ENCODE measurements around the gene SRP14. TPM values are rescaled to one million over a fixed set of nuclear protein-coding genes. Genes with fewer than 3 reads are reported as not detected.
"Not testable (repeated sequence)": the region's sequence is repeated elsewhere in the genome, so short reads cannot be mapped to it uniquely, and the experiment has no call there.

The SRP14 gene
- total RNA-seq, 5 donors from 2014 or later (not counting 1 experiment from before 2014, with no cell fraction given), result 115 to 128 (median 119) TPM

DNA sequence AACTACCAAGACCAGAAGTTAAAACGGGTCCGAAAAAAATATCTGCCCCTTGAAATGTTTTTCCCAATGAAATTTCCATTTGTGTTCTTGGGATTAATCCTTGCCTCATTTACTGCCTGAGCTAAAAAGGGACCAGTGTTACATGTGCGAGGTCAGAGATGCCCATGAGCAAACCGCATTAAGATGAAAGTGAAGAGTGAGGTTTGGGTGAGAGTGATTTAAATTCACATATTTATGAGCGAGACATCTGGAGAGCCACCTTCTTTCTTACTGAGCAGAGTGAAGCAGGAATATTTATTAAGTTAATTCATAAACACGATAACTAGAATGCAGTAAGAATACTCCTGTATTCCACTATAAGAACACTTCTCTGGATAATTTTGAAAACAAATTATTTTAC lies 41.3 kb downstream of the SRP14 start:
- DNase-seq (no peak), ATAC-seq (replicated peaks in 1 of 4) (no peak)
- Mint-ChIP-seq H3K9me3 (no peaks in the 10 kb centered on the region), H3K27ac (no peak overlapping the region), H3K36me3 (peaks cover 55% of the 10 kb centered on the region), H3K4me3 (no peak overlapping the region), H3K27me3 (no peaks in the 10 kb centered on the region), H3K4me1 (no peaks in the 10 kb centered on the region)
- no peaks in the 10 kb centered on the region for H3K4me1 ChIP-seq (ENCODE audit: control insufficient read depth in 1 of 2, extremely low read depth in 1 of 2, insufficient read depth in 2 of 2, low read length in 2 of 2)
- H3K36me3 ChIP-seq (ENCODE audit: control insufficient read depth in 2 of 2, extremely low read depth in 1 of 2, insufficient read depth in 1 of 2, low read length in 1 of 2), result peaks cover 3 to 14% of the 10 kb centered on the region in 2 donors
- POLR2A ChIA-PET, result no interaction called here
- 100% methylated on average over 1 of the region's 6 CpGs for WGBS (ENCODE audit: insufficient coverage)
- no peak overlapping the region for H3K27ac ChIP-seq (ENCODE audit: low read length)
- H3K27me3 ChIP-seq (replicated peaks in 1 of 2; ENCODE audit: control insufficient read depth in 2 of 2, extremely low read depth in 1 of 2, insufficient read depth in 2 of 2, low read length in 1 of 2), result no peaks in the 10 kb centered on the region
- no peak overlapping the region for H3K4me3 ChIP-seq (ENCODE audit: control insufficient read depth in 1 of 2, extremely low read depth in 1 of 2, low read length in 1 of 2)
- CTCF ChIA-PET, result no interaction called here
- no peaks in the 10 kb centered on the region for H3K9me3 ChIP-seq

DNA sequence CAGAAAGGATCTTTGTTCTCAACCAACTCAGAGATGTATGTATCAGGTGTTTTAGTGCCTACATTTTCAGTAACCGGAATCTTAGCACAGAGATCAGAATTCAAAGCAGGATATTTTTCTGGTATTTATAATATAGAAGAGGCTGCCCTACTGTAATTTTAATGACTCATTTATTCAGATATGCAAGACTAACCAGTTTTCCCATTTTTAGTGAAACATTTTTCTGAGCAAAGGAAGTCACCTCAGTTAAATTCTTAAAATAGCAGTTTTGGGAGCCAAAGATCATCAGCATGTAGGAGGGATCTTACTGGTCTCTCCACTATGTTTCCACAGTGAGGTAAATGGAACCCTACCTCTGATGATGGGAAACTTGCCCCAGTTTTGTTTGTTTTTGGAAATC lies 42.0 kb downstream of the SRP14 start:
- Mint-ChIP-seq H3K36me3 (peaks cover 53% of the 10 kb centered on the region), H3K9me3 (no peaks in the 10 kb centered on the region), H3K27ac (no peak overlapping the region), H3K27me3 (no peaks in the 10 kb centered on the region), H3K4me1 (no peaks in the 10 kb centered on the region), H3K4me3 (no peak overlapping the region)
- WGBS (ENCODE audit: insufficient coverage), result no CpG with 5 or more reads among the region's 1 CpG
- ATAC-seq (replicated peaks in 1 of 4), result no peak
- peaks cover 3 to 18% of the 10 kb centered on the region in 2 donors for H3K36me3 ChIP-seq (ENCODE audit: control insufficient read depth in 2 of 2, extremely low read depth in 1 of 2, insufficient read depth in 1 of 2, low read length in 1 of 2)
- no peak overlapping the region for H3K27ac ChIP-seq (ENCODE audit: low read length)
- H3K4me3 ChIP-seq (ENCODE audit: control insufficient read depth in 1 of 2, extremely low read depth in 1 of 2, low read length in 1 of 2), result no peak overlapping the region
- CTCF ChIA-PET, result no interaction called here
- DNase-seq, result no peak
- H3K4me1 ChIP-seq (ENCODE audit: control insufficient read depth in 1 of 2, extremely low read depth in 1 of 2, insufficient read depth in 2 of 2, low read length in 2 of 2), result no peaks in the 10 kb centered on the region
- POLR2A ChIA-PET, result no interaction called here
- no peaks in the 10 kb centered on the region for H3K9me3 ChIP-seq
- no peaks in the 10 kb centered on the region for H3K27me3 ChIP-seq (replicated peaks in 1 of 2; ENCODE audit: control insufficient read depth in 2 of 2, extremely low read depth in 1 of 2, insufficient read depth in 2 of 2, low read length in 1 of 2)

DNA sequence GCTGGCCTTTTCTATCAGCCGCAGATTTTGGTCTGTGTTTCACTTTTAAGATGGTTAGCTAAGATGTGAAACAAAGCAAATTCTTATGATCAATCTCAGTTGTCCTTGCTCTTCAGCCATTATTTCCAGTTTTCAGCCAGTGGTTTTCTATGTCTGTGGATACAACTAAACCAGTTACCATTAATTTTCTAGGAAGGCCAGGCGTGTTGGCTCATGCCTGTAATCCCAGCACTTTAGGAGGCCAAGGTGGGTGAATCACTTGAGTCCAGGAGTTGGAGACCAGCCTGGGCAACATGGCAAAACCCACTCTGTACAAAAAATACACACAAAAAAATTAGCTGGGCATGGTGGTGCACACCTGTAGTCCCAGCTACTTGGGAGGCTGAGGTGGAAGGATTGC lies 42.8 kb downstream of the SRP14 start:
- H3K9me3 Mint-ChIP-seq; H3K27me3 ChIP-seq (replicated peaks in 1 of 2; ENCODE audit: control insufficient read depth in 2 of 2, extremely low read depth in 1 of 2, insufficient read depth in 2 of 2, low read length in 1 of 2); H3K4me3 Mint-ChIP-seq; H3K4me3 ChIP-seq (ENCODE audit: control insufficient read depth in 1 of 2, extremely low read depth in 1 of 2, low read length in 1 of 2); H3K27me3 Mint-ChIP-seq; H3K9me3 ChIP-seq; ATAC-seq (replicated peaks in 1 of 4); H3K27ac ChIP-seq (ENCODE audit: low read length); DNase-seq; POLR2A ChIA-PET; H3K4me1 ChIP-seq (ENCODE audit: control insufficient read depth in 1 of 2, extremely low read depth in 1 of 2, insufficient read depth in 2 of 2, low read length in 2 of 2); CTCF ChIA-PET; H3K4me1 Mint-ChIP-seq; H3K27ac Mint-ChIP-seq: not testable (repeated sequence)
- peaks cover 57% of the 10 kb centered on the region for H3K36me3 Mint-ChIP-seq
- H3K36me3 ChIP-seq (ENCODE audit: control insufficient read depth in 2 of 2, extremely low read depth in 1 of 2, insufficient read depth in 1 of 2, low read length in 1 of 2), result peaks cover 3 to 19% of the 10 kb centered on the region in 2 donors
- WGBS (ENCODE audit: insufficient coverage), result 100% methylated on average over 2 of the region's 2 CpGs

DNA sequence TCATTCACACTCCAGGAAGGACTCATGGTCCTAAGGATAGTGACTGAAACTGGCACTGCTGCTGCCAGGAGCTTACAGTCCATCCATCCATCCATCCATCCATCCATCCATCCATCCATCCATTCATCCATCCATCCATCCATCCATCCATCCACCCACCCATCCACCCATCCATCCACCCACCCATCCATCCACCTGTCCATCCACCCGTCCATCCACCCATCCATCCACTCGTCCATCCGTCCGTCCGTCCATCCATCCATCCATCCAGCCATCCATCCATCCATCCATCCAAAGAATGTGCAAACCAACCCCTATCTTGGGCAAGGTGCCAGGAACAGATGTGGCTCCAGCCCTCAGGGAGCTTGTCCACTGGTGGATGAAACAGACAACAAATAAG lies 46.0 kb downstream of the SRP14 start:
- H3K4me3 ChIP-seq (ENCODE audit: control insufficient read depth in 1 of 2, extremely low read depth in 1 of 2, low read length in 1 of 2); CTCF ChIA-PET; H3K9me3 ChIP-seq; H3K27ac ChIP-seq (ENCODE audit: low read length); H3K4me3 Mint-ChIP-seq; H3K27me3 ChIP-seq (replicated peaks in 1 of 2; ENCODE audit: control insufficient read depth in 2 of 2, extremely low read depth in 1 of 2, insufficient read depth in 2 of 2, low read length in 1 of 2); ATAC-seq (replicated peaks in 1 of 4); DNase-seq; H3K4me1 ChIP-seq (ENCODE audit: control insufficient read depth in 1 of 2, extremely low read depth in 1 of 2, insufficient read depth in 2 of 2, low read length in 2 of 2); H3K27ac Mint-ChIP-seq; H3K4me1 Mint-ChIP-seq; H3K27me3 Mint-ChIP-seq; H3K9me3 Mint-ChIP-seq; POLR2A ChIA-PET: not testable (repeated sequence)
- 96% methylated on average over 5 of the region's 5 CpGs for WGBS (ENCODE audit: insufficient coverage)
- H3K36me3 ChIP-seq (ENCODE audit: control insufficient read depth in 2 of 2, extremely low read depth in 1 of 2, insufficient read depth in 1 of 2, low read length in 1 of 2), result peaks cover 3 to 33% of the 10 kb centered on the region in 2 donors
- H3K36me3 Mint-ChIP-seq, result peaks cover 70% of the 10 kb centered on the region

DNA sequence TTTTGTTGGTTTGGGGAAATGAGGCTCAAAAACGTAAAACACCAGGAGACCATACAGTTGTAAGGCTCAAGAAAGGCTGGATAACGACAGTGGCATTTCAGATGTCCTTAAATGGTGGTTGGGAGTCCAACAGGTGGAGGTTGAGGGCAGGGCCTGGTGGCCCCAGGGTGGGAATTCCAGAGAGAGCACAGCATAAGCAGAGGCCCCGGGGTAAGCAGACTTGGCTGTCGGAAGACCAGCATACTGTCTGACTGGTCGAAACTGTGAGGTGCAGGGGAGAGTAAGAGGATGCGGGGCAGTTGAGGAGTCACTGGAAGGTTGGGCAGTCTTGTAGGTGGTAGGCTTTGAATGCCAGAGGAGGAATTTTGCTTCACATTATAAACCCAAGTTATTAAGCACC lies 48.3 kb downstream of the SRP14 start:
- Histone ChIP-seq H3K9me3 (no peaks in the 10 kb centered on the region), H3K4me3 (ENCODE audit: control insufficient read depth in 1 of 2, extremely low read depth in 1 of 2, low read length in 1 of 2) (no peak overlapping the region), H3K27ac (ENCODE audit: low read length) (no peak overlapping the region), H3K4me1 (ENCODE audit: control insufficient read depth in 1 of 2, extremely low read depth in 1 of 2, insufficient read depth in 2 of 2, low read length in 2 of 2) (no peaks in the 10 kb centered on the region), H3K36me3 (ENCODE audit: control insufficient read depth in 2 of 2, extremely low read depth in 1 of 2, insufficient read depth in 1 of 2, low read length in 1 of 2) (peaks cover 0 to 47% of the 10 kb centered on the region in 2 donors), H3K27me3 (replicated peaks in 1 of 2; ENCODE audit: control insufficient read depth in 2 of 2, extremely low read depth in 1 of 2, insufficient read depth in 2 of 2, low read length in 1 of 2) (no peaks in the 10 kb centered on the region)
- no peaks in the 10 kb centered on the region for H3K27me3 Mint-ChIP-seq
- CTCF ChIA-PET, result no interaction called here
- 61% methylated on average over 2 of the region's 6 CpGs for WGBS (ENCODE audit: insufficient coverage)
- H3K27ac Mint-ChIP-seq, result no peak overlapping the region
- ATAC-seq (replicated peaks in 1 of 4) (no peak), DNase-seq (no peak)
- no peaks in the 10 kb centered on the region for H3K4me1 Mint-ChIP-seq
- H3K9me3 Mint-ChIP-seq, result no peaks in the 10 kb centered on the region
- POLR2A ChIA-PET, result no interaction called here
- no peak overlapping the region for H3K4me3 Mint-ChIP-seq
- H3K36me3 Mint-ChIP-seq, result peaks cover 64% of the 10 kb centered on the region

DNA sequence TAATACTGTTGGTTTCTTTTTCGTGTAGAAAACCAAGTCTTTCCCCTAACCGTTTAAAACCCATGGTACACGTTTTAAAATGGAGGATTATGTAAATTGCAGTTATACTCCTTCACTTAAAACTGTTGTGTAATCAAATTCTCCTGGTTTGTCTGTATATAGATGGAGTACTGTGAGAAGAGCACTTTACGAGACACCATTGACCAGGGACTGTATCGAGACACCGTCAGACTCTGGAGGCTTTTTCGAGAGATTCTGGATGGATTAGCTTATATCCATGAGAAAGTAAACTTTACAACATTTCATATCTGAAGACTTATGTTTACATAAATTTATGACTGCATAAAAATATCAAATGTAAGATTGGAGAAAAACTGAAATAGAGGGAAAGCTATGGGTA lies 51.2 kb downstream of the SRP14 start:
- H3K4me1 ChIP-seq (ENCODE audit: control insufficient read depth in 1 of 2, extremely low read depth in 1 of 2, insufficient read depth in 2 of 2, low read length in 2 of 2), result no peaks in the 10 kb centered on the region
- no peak overlapping the region for H3K27ac Mint-ChIP-seq
- H3K36me3 Mint-ChIP-seq, result peaks cover 68% of the 10 kb centered on the region
- no peak overlapping the region for H3K27ac ChIP-seq (ENCODE audit: low read length)
- ChIA-PET POLR2A (no interaction called here), CTCF (no interaction called here)
- peaks cover 0 to 42% of the 10 kb centered on the region in 2 donors for H3K36me3 ChIP-seq (ENCODE audit: control insufficient read depth in 2 of 2, extremely low read depth in 1 of 2, insufficient read depth in 1 of 2, low read length in 1 of 2)
- ATAC-seq (replicated peaks in 1 of 4) (no peak), DNase-seq (no peak)
- no peaks in the 10 kb centered on the region for H3K4me1 Mint-ChIP-seq
- no peaks in the 10 kb centered on the region for H3K9me3 ChIP-seq
- H3K9me3 Mint-ChIP-seq, result peaks cover 0 to 4% (median 2%) of the 10 kb centered on the region in 3 donors
- H3K4me3 Mint-ChIP-seq, result no peak overlapping the region
- H3K27me3 ChIP-seq (replicated peaks in 1 of 2; ENCODE audit: control insufficient read depth in 2 of 2, extremely low read depth in 1 of 2, insufficient read depth in 2 of 2, low read length in 1 of 2), result no peaks in the 10 kb centered on the region
- H3K27me3 Mint-ChIP-seq, result no peaks in the 10 kb centered on the region
- no peak overlapping the region for H3K4me3 ChIP-seq (ENCODE audit: control insufficient read depth in 1 of 2, extremely low read depth in 1 of 2, low read length in 1 of 2)
- no CpG with 5 or more reads among the region's 7 CpGs for WGBS (ENCODE audit: insufficient coverage)

Data from T-cell (primary cell).